Measurements from ENCODE around the gene FCHSD2. TPM values are rescaled to one million over a fixed set of nuclear protein-coding genes. Genes with fewer than 3 reads are reported as not detected.

Gene FCHSD2
- total and polyA plus RNA-seq, 2 experiments from 2014 or later: 9.1 to 19.8 TPM

DNA sequence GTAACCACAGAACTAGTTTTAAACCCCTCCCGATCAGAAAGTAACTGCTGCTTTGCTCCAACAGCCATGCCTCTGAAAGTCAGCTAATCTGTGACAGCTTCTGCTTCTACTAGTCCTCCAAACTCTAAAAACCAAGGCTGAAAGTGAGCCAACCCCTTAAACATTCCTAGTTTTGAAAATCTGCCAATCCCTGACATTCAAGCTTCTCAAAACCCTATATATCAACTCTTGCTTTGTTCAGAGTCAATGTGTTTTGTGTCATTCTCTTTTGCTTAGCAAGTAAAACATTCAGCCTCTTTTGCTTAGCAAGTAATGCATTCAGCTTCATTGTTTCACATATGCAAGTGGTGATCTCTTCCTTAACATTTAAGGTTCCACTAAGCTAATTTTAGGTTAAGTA, 271.0 kb downstream of the FCHSD2 start:
- TF ChIP-seq EZH2 (IDR thresholded peaks at IDR 0.05; ENCODE audit: insufficient read depth, poor library complexity, severe bottlenecking) (no peak), EZH2phosphoT487 (IDR thresholded peaks at IDR 0.05; ENCODE audit: insufficient read depth, low read depth) (no peak)
- no peaks in the 10 kb centered on the region; the same call in 1 of the 2 replicates for H3K36me3 ChIP-seq (ENCODE audit: low read depth)
- no peaks in the 10 kb centered on the region for H3K9me3 ChIP-seq (ENCODE audit: low read depth)
- no peak overlapping the region for H2AFZ ChIP-seq
- H3F3A ChIP-seq (ENCODE audit: insufficient read depth): no peaks in the 10 kb centered on the region; the same call in 1 of the 2 replicates
- in situ Hi-C loops (cut with MboI): no loop called here
- no peak for DNase-seq
- no peak overlapping the region for H3K4me3 ChIP-seq
- no peak overlapping the region for H3K9ac ChIP-seq
- no peaks in the 10 kb centered on the region for H3K79me2 ChIP-seq (ENCODE audit: insufficient read depth)
- no peak overlapping the region for H3K4me2 ChIP-seq (ENCODE audit: unreplicated experiment)
- H3K27me3 ChIP-seq (replicated peaks; ENCODE audit: insufficient read depth): no peaks in the 10 kb centered on the region
- H3K9me2 ChIP-seq (ENCODE audit: insufficient read depth): no peaks in the 10 kb centered on the region
- H3K4me1 ChIP-seq (ENCODE audit: insufficient read depth): no peaks in the 10 kb centered on the region
- WGBS, 2 experiments (ENCODE audit: low coverage in 1 of 2, low lambda C conversion rate in 2 of 2, missing lambda C conversion rate in 2 of 2): 97 to 100% methylated on average over 1 of the region's 1 CpG
- no peaks in the 10 kb centered on the region for H4K20me1 ChIP-seq (ENCODE audit: insufficient read depth)
- H3K27ac ChIP-seq: no peak overlapping the region

DNA sequence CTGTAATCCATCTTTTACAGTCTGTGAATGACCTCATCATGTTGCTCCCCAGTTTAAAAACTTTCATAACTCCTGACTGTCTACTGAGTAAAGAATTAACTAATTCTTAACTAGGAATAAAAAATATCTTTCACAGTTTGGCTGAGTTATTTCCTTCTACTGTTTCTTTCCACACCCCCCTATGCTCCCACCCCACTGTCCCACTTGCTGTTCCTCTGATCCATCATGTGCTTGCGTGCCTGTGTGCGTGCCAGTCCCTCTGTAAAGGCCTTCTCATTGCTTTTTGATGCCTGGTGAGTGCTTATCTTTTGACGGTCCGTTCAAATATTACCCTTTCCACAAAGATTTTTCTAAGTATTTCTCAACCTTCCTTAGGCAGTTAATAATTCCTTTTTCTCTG, 272.3 kb downstream of the FCHSD2 start:
- no peak overlapping the region for H3K9ac ChIP-seq
- H3K79me2 ChIP-seq (ENCODE audit: insufficient read depth): no peaks in the 10 kb centered on the region
- no peak overlapping the region for H2AFZ ChIP-seq
- H3K4me2 ChIP-seq (ENCODE audit: unreplicated experiment): no peak overlapping the region
- H3F3A ChIP-seq (ENCODE audit: insufficient read depth): peaks cover 12% of the 10 kb centered on the region
- TF ChIP-seq EZH2 (IDR thresholded peaks at IDR 0.05; ENCODE audit: insufficient read depth, poor library complexity, severe bottlenecking) (no peak), EZH2phosphoT487 (IDR thresholded peaks at IDR 0.05; ENCODE audit: insufficient read depth, low read depth) (no peak)
- peaks cover 12% of the 10 kb centered on the region for H3K4me1 ChIP-seq (ENCODE audit: insufficient read depth)
- WGBS, 2 experiments (ENCODE audit: low coverage in 1 of 2, low lambda C conversion rate in 2 of 2, missing lambda C conversion rate in 2 of 2): 98 to 100% methylated on average over 4 of the region's 4 CpGs
- H3K4me3 ChIP-seq: no peak overlapping the region
- in situ Hi-C loops (cut with MboI): no loop called here
- H4K20me1 ChIP-seq (ENCODE audit: insufficient read depth): no peaks in the 10 kb centered on the region
- no peaks in the 10 kb centered on the region for H3K9me3 ChIP-seq (ENCODE audit: low read depth)
- no peaks in the 10 kb centered on the region for H3K9me2 ChIP-seq (ENCODE audit: insufficient read depth)
- H3K27ac ChIP-seq: no peak overlapping the region
- DNase-seq: no peak
- no peaks in the 10 kb centered on the region for H3K27me3 ChIP-seq (replicated peaks; ENCODE audit: insufficient read depth)
- H3K36me3 ChIP-seq (ENCODE audit: low read depth): no peaks in the 10 kb centered on the region

DNA sequence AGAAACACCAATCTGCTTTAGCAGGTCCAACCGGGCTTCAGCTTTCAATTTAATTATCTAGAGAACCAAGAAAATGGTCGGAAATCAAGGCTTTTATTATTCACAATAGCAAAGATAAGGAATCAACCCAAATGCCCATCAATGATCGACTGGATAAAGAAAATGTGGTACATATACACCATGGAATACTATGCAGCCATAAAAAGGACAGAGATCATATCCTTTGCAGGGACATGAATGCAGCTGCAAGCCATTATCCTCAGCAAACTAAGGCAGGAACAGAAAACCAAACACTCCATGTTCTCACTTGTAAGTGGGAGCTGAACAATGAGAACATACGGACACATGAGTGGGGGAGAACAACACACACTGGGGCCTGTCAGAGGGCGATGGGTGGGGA, 274.1 kb downstream of the FCHSD2 start:
- Histone ChIP-seq H3K4me3 (no peak overlapping the region), H3K4me1 (ENCODE audit: insufficient read depth) (peaks cover 23% of the 10 kb centered on the region), H3F3A (ENCODE audit: insufficient read depth) (peaks cover 19% of the 10 kb centered on the region), H3K36me3 (ENCODE audit: low read depth) (no peaks in the 10 kb centered on the region), H3K27ac (no peak overlapping the region), H3K9me2 (ENCODE audit: insufficient read depth) (no peaks in the 10 kb centered on the region), H3K9ac (no peak overlapping the region), H3K79me2 (ENCODE audit: insufficient read depth) (no peaks in the 10 kb centered on the region), H4K20me1 (ENCODE audit: insufficient read depth) (no peaks in the 10 kb centered on the region), H2AFZ (no peak overlapping the region), H3K27me3 (replicated peaks; ENCODE audit: insufficient read depth) (no peaks in the 10 kb centered on the region), H3K9me3 (ENCODE audit: low read depth) (no peaks in the 10 kb centered on the region), H3K4me2 (ENCODE audit: unreplicated experiment) (no peak overlapping the region)
- in situ Hi-C loops (cut with MboI): no loop called here
- no peak for DNase-seq
- TF ChIP-seq EZH2phosphoT487 (IDR thresholded peaks at IDR 0.05; ENCODE audit: insufficient read depth, low read depth) (no peak), EZH2 (IDR thresholded peaks at IDR 0.05; ENCODE audit: insufficient read depth, poor library complexity, severe bottlenecking) (no peak)
- 96 to 97% methylated on average over 5 of the region's 5 CpGs for WGBS, 2 experiments (ENCODE audit: low coverage in 1 of 2, low lambda C conversion rate in 2 of 2, missing lambda C conversion rate in 2 of 2)

DNA sequence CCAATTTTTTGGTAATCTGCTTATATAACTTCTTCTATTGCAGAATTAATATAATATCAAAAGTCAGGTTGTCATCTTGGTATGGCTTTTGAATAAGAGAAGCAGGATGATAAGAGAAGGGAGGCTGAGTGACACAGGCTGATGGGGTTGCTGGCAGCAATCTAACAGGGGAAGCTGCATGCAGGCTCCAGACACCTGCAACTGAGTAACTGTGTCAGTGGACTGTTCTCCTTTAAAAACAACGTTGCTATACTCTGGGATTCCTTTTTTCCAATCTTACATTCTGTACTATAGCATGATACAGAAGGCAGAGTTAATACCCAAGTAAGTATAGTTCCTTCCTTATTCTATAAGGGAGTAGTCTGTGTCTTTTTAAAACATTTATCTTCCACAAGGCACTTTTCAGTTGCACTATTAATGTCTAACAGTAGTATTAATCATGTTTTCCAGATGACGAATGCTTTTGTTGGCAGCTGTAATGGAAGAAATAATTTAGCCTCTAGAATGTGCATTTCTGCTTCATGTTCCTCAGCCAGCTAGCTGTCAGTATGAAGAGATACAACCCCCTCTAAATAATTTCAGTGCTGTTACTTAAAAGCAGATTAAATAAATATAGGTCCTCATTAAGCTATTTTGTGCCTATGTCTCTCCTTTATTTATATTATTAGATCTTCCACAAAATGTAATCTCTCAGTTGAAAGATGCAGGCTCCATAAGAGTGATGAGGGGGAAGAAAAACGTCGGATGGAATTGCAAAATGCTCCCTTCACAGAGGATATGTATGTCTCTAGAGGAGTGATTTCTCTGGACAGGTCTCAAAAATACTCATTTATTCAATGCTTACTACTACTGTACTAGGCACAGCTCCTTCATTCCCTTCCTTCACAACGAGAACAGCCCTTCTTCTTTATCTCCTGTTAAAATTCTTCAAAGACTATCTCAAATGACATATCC, 277.1 kb downstream of the FCHSD2 start:
- no peak overlapping the region for H2AFZ ChIP-seq
- H3K9me2 ChIP-seq (ENCODE audit: insufficient read depth): no peaks in the 10 kb centered on the region
- peak overlapping the region; percentile 33 for H3K27ac ChIP-seq
- H3K36me3 ChIP-seq (ENCODE audit: low read depth): no peaks in the 10 kb centered on the region
- H3K79me2 ChIP-seq (ENCODE audit: insufficient read depth): no peaks in the 10 kb centered on the region
- in situ Hi-C loops (cut with MboI): no loop called here
- H4K20me1 ChIP-seq (ENCODE audit: insufficient read depth): no peaks in the 10 kb centered on the region
- H3K9me3 ChIP-seq (ENCODE audit: low read depth): no peaks in the 10 kb centered on the region
- peaks cover 19% of the 10 kb centered on the region for H3F3A ChIP-seq (ENCODE audit: insufficient read depth)
- H3K27me3 ChIP-seq (replicated peaks; ENCODE audit: insufficient read depth): no peaks in the 10 kb centered on the region
- WGBS, 2 experiments (ENCODE audit: low coverage in 1 of 2, low lambda C conversion rate in 2 of 2, missing lambda C conversion rate in 2 of 2): 11 to 14% methylated on average over 5 of the region's 5 CpGs
- no peak overlapping the region for H3K9ac ChIP-seq
- DNase-seq: peak; percentile 77
- H3K4me2 ChIP-seq (ENCODE audit: unreplicated experiment): peak overlapping the region; percentile 53
- peaks cover 23% of the 10 kb centered on the region for H3K4me1 ChIP-seq (ENCODE audit: insufficient read depth)
- no peak overlapping the region for H3K4me3 ChIP-seq
- no peak for TF ChIP-seq EZH2phosphoT487 (IDR thresholded peaks at IDR 0.05; ENCODE audit: insufficient read depth, low read depth)
- no peak for TF ChIP-seq EZH2 (IDR thresholded peaks at IDR 0.05; ENCODE audit: insufficient read depth, poor library complexity, severe bottlenecking)

Data from GM23248 (cell line).